HPDE6-E6E7 (cell line): ENCODE data around the gene TTBK1.
"Not testable (repeated sequence)": the region's sequence is repeated elsewhere in the genome, so short reads cannot be mapped to it uniquely, and the experiment has no call there.

Experiments
- DNase-seq: peaks from one replicate; pipeline ENCODE4 v3.0.0; 2011; ENCODE audit warnings: missing footprints; ENCODE audit errors: extremely low spot score

Gene TTBK1

GRCh38 chr6:43287717-43288679, 44.7 kb downstream of the TTBK1 start:
- no peak for DNase-seq

GRCh38 chr6:43290339-43290904, 47.1 kb downstream of the TTBK1 start:
- DNase-seq, result no peak

GRCh38 chr6:43290905-43291355, 47.6 kb downstream of the TTBK1 start:
- no peak for DNase-seq

DNA sequence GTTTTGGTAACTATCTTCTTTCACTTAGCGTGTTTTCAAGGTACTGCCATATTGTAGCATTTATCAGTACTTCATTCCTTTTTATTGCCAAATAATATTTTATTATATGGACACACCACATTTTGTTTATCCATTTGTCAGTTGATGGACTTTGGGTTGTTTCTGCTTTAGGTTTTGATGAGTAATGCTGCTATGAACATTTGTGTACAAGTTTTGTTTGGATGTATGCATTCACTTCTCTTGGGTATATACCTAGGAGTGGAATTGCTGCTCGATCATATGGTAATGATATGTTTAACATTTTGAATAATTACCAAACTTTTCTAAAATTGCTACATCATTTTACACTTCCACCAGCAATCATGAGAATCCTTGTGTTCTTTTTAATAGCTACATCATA, 48.4 kb downstream of the TTBK1 start:
- no peak for DNase-seq

- DNase-seq, result no peak
Measured at GRCh38 chr6:43292341-43292740, 49.1 kb downstream of the TTBK1 start.

GRCh38 chr6:43292763-43293318, 49.6 kb downstream of the TTBK1 start:
- no peak for DNase-seq

GRCh38 chr6:43293698-43294097, 50.4 kb downstream of the TTBK1 start:
- DNase-seq, result no peak

GRCh38 chr6:43294536-43294935, 51.3 kb downstream of the TTBK1 start:
- DNase-seq, result no peak

DNA sequence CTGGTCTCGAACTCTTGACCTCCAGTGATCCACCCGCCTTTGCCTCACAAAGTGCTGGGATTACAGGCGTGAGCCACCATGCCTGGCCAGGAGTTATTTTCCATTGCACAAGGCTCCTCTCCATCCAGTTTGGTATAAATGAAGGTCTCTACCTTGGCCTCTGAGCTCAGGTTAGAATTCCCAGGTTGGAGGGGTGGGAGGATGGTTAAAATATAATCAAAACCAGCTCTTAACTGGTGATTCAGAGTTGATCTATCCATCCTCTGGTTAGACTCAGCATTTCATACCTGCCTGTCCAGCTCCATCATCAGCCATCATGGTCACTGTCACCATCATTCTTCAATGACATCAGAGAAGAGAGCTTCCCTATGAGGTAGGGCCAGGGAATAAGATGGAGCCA, 52.2 kb downstream of the TTBK1 start:
- no peak for DNase-seq

DNA sequence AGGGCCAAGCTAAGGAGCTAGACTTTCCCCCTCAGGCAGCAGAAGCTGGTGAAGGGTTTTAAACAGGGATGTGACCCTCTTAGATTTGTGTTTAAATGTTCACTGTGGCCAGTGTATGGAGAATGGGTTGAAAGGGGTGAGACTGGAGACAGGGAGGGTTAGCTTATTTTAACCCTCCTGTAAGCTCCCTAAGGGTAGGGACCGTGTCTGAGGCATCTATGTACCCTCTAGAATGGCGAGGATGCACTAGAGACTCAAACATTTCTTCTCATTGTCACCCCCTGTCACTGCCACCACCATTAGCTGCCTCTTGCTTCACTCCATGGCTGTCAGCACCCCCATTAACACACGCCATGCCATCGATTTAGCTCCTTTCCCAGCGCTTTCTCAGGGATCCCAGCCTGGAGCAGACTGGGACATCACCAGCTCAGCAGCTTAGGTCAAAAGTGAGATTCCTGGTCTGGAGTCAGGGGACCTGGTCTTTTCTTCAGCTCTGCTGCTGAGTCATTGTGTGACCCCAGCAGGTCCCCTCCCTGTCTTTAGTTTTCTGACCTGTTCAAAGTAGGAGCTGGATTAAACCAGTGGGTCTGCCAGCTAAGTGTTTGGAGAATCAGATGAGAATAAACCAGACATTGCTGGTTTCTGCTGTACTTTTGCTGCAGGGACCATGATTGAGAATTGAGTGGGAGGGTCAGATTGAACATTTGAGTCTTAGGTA, 53.7 kb downstream of the TTBK1 start:
- DNase-seq, result no peak

DNA sequence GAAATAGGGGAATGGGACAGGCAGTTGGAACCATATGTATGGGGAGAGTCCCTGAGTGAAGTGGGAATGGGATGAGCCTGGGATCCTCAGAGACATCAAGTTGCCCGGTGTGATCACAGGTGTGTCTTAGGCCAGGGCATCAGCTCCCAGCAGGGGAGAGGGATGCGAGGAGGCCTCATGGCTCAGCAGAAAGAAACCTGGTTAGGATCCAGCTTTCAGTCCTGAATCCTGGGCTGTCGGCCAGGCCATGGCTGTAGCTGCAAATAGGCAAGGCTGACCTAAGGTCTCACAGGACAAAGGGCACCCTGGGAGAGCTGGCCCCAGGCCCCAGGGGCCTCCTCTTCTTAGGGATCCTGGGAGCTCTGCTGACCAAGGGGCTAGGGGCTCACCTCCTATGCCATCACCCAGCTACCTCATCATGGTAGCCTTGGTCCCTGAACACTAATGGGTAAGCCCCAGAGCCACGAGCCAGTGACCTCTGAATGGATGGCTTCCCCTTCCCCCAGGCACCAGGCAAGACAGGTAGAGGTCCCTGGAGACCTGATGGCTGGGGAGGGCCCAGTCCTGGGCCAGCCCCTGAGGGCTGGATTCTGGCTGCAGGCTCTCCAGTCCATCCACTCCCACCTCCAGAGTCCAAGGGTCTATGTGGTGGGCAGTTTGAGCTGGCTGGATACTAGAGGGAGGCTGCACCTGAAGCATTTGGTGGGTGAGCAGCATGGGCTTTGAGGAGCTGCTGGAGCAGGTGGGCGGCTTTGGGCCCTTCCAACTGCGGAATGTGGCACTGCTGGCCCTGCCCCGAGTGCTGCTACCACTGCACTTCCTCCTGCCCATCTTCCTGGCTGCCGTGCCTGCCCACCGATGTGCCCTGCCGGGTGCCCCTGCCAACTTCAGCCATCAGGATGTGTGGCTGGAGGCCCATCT, 54.6 kb downstream of the TTBK1 start, which contains the start of gene SLC22A7:
Gene SLC22A7 (plus strand): TSS at position 617 of the 921 bp plus-strand sequence. CDS start 99 bp downstream, at position 716.
- no peak for DNase-seq

GRCh38 chr6:43298565-43299337, 55.5 kb downstream of the TTBK1 start:
- DNase-seq, result no peak

DNA sequence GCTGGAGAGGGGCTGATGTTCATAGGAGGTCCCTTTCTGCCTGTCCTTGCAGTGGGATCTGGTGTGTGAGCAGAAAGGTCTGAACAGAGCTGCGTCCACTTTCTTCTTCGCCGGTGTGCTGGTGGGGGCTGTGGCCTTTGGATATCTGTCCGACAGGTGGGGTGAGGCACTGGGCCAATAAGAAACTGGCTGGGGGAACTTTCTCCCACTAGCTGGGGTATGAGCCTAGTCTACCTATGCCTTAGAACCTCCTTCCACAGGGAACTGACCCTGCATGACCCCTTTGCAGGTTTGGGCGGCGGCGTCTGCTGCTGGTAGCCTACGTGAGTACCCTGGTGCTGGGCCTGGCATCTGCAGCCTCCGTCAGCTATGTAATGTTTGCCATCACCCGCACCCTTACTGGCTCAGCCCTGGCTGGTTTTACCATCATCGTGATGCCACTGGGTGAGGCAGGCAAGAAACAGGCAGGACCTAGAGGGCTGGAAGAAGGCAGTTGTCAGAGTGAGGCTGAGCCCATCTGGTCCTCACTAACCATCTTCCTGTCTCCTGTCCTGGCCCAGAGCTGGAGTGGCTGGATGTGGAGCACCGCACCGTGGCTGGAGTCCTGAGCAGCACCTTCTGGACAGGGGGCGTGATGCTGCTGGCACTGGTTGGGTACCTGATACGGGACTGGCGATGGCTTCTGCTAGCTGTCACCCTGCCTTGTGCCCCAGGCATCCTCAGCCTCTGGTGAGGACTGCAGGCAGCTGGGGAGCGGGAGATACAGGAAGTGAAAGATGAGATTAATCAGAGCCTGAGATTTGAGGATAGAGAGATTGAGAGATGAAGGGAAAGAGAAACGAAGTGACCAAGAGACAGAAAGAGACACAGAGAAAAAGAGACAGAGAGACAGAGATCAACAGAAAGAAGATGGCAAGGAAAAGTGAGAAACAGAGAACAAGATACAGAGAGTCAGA, 56.3 kb downstream of the TTBK1 start:
- no peak for DNase-seq

- DNase-seq, result no peak
Measured at GRCh38 chr6:43301081-43301870, 58.0 kb downstream of the TTBK1 start.

DNA sequence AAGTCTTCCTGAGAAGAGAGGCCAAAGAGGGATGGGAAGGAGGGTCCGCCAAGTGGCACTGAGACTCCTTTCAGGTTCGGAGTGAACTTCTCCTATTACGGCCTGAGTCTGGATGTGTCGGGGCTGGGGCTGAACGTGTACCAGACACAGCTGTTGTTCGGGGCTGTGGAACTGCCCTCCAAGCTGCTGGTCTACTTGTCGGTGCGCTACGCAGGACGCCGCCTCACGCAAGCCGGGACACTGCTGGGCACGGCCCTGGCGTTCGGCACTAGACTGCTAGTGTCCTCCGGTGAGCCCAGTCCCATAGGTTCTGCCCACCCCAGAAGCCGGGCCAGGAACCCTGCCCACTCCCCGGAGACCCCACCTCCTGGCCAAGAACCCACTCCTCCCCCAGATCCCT, 58.8 kb downstream of the TTBK1 start:
- no peak for DNase-seq

DNA sequence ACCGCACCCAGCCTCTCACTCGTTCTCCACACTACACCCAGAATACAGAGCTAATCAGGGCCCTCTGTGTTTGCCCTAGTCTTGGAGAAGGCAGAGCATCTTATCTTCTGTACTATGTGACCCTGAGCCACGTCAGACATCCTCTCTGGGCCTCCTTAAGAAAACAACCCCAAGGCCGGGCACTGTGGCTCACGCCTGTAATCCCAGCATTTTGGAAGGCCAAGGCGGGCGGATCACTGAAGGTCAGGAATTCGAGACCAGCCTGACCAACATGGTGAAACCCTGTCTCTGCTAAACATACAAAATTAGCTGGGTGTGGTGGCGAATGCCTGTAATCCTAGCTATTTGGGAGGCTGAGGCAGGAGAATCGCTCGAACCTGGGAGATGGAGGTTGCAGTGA, 59.7 kb downstream of the TTBK1 start:
- not testable (repeated sequence) for DNase-seq

- no peak for DNase-seq
Measured at GRCh38 chr6:43303751-43304331, 60.6 kb downstream of the TTBK1 start.

DNA sequence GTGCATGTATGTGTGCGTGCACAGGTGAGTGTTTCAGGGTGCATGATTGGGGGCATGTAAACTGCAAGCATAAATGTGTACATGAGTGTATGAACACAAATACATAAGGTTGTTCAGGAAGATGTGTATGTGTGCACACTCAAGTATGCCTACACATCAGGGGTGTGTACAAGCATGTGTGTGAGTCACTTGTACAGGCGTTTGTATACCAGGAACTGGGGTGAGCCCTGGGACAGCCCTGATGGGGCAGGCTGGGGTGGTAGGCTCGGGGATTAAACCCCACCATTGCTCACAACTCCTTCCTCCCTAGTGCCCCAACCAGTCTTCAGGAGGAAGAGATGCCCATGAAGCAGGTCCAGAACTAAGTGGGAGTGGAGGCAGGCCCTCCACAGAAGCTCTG, 61.1 kb downstream of the TTBK1 start:
- no peak for DNase-seq
